Inflammatory macrophage (primary cell): ENCODE results near the gene DNAH3.
"Not testable (repeated sequence)": the region's sequence is repeated elsewhere in the genome, so short reads cannot be mapped to it uniquely, and the experiment has no call there.

ENCODE experiments used
- DNase-seq, 2 donors: peaks; one replicate each; pipeline ENCODE4 v3.0.0-alpha.2; 2020 to 2022

Gene DNAH3

GRCh38 chr16:21064203-21064602 lies 86.4 kb downstream of the DNAH3 start:
- no peak for DNase-seq

DNA sequence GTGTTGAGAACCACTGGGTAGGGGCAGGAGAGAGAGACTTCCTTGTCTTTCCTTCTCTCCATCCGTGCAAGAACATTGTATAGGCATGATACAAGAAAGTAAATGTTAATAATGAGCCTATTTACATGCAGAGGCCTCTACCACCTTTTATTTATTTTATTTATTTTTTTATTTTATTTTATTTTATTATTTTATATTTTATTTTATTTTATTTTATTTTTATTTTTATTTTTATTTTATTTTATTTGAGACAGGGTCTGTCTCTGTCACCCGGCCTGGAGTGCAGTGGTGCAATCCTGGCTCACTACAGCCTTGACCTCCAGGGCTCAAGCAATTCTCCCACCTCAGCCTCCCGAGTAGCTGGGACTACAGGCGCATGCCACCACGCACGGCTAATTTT lies 87.3 kb downstream of the DNAH3 start:
- not testable (repeated sequence) for DNase-seq

DNA sequence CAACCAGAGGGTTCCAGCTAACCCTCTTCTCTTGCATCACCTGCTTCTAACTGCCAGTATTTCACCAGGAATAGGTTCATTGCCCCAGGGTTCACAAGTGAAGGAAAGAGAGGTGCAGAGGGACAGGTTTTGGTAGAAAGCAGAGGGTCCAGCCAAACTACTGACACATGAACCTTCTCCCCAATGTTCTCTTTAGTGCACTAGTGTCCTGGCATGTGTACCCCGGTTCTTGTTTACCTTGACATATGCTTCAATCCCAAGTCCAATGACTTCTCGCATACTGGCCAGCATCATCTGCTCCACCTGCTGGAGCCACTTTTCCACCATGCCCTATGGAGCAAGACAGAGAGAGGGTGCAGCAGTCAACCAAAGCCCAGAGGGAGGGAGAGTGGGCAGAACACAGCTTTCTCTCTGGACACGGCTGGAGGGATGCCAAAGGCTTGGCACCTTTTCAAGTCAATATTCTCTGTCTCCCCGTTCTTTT lies 90.6 kb downstream of the DNAH3 start:
- DNase-seq: no peak

DNA sequence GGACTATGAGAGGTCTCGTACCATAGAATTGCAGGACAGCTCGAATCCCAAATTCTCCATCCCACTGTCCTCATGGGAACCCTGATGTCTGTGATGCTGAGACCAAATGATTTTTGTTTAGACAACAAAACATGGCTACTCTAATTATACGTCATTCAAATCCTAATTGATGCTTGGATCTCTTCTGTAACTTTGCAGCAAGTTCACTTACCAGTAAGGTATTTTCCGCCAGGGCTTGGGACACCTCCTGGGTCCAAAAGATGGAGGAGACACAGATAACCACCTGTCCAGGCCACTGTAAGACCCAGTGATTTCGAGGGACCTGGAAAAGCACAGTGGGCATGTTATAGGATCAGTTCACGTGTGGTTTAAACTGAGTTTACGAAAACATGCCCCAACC lies 92.8 kb downstream of the DNAH3 start:
- no peak for DNase-seq

GRCh38 chr16:21056396-21056795 lies 94.2 kb downstream of the DNAH3 start:
- DNase-seq: no peak

- not testable (repeated sequence) for DNase-seq
Measured at GRCh38 chr16:21055738-21056137, 94.9 kb downstream of the DNAH3 start.

- no peak for DNase-seq
Measured at GRCh38 chr16:21053590-21053989, 97.1 kb downstream of the DNAH3 start.

DNA sequence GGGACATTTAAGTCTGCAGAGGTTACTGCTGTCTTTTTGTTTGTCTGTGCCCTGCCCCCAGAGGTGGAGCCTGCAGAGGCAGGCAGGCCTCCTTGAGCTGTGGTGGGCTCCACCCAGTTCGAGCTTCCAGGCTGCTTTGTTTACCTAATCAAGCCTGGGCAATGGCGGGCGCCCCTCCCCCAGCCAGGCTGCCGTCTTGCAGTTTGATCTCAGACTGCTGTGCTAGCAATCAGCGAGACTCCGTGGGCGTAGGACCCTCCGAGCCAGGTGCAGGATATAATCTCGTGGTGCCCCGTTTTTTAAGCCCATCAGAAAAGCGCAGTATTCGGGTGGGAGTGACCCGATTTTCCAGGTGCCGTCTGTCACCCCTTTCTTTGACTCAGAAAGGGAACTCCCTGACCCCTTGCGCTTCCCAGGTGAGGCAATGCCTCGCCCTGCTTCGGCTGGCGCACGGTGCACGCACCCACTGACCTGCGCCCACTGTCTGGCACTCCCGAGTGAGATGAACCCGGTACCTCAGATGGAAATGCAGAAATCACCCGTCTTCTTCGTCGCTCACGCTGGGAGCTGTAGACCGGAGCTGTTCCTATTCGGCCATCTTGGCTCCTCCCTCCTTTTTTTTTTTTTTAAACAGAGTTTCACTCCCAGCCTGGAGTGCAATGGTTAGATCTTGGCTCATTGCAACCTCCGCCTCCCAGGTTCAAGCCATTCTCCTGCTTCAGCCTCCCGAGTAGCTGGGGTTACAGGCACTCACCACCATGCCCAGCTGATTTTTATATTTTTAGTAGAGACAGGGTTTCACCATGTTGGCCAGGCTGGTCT lies 102.3 kb downstream of the DNAH3 start:
- DNase-seq: not testable (repeated sequence)

- DNase-seq: no peak
Measured at GRCh38 chr16:21038197-21038596, 112.4 kb downstream of the DNAH3 start.

- no peak for DNase-seq
Measured at GRCh38 chr16:21037736-21038135, 112.9 kb downstream of the DNAH3 start.

DNA sequence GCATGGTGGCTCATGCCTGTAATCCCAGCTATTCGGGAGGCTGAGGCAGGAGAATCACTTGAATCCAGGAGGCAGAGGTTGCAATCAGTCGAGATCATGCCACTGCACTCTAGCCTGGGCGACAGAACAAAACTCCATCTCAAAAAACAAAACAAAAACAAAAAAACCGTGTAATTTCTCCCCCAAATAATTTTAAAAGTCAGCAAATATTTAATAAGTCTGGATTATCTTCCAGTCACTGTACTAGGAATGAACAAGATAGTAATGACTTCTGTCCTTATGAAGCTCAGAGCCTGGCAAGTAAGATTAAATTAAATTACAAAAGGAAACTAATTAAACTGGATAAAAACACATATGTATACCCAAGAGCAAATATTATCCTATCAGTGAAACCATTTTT lies 113.5 kb downstream of the DNAH3 start:
- DNase-seq: no peak

DNA sequence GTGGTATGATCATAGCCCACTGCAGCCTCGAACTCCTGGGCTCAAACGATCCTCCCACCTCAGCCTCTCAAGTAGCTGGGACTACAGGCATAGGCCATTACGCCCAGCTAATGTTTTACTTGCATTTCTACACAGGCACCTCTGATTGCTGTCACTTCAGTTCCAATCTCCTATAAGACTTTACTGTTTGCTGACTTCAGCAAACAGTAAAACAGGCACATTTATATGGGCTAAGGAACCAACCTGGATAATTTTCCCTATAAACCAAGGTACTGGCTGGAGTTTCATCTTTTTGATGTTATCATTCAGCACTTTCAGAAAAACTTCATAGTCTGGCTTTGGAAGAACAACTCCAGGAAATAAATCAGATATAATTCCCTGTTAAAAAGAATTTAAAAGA lies 114.2 kb downstream of the DNAH3 start:
- DNase-seq: no peak

- DNase-seq: no peak
Measured at GRCh38 chr16:21033704-21034103, 116.9 kb downstream of the DNAH3 start.

- DNase-seq: no peak
Measured at GRCh38 chr16:21033264-21033663, 117.4 kb downstream of the DNAH3 start.

DNA sequence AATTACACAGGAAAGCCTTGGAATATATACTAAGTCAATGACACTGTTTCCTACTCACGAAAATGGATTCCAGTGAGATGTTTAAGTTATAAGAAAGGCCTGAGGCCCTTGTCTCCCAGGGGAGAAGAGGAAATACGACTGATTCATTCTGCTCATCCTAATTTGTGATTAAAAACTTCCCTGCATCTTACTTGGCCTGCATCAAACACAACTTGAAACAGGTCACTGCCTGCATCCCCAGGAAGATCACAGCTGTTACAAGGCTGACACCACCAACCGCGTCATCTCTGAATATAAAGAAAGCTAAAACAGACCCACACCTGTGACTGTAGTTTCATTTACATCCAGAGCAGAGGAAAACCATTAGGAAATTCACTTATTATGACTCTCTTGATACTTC lies 121.9 kb downstream of the DNAH3 start:
- no peak for DNase-seq

DNA sequence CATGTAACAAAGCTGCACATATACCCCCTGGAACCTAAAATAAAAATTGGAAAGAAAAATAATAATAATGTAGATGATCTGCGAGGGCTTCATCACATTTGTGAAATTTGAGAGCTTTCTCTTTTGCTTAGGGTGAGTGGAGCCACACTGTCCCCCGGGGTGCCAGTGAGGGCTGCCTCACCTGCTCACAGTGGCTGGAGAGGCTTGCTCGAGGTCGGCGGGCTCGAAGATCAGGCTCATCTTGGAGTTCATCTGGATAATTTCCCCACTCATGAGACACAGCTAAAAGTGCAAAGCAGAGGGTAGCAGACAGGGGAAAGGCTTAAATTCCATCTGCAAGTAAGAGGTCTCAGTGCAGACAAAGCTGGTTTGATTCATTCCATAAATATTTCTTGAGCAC lies 123.8 kb downstream of the DNAH3 start:
- no peak for DNase-seq

DNA sequence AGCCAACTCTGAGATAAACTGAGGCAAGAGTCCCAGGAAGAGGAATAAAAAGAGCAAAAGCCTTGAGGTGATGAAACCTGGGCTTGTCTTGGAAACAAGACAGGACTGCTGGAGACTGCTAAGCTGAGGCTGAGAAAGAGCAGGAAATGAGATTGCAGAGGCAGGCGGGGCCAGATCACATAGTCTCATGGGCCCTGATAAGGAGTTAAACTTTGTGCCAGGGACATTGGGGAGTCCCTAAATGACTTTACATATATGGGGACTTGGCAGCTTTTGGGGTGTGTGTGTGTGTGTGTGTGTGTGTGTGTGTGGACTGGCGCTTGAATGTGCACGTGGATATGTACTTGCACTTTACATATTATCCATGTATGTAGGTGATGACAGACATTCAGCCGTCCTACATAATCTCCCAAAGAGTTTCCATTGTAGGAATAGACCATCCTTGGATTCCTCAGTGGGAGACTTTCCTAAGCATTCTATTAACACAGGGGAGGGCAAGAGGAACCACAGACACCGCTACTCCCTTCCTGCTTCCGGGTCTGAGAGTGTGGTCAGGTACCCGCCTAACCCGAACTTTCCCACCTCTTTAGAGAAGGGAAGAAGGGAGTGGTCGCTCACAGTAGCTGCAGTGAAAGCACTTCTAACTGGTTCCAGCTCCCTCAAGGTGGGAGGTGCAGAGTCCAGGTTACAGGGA lies 127.0 kb downstream of the DNAH3 start:
- no peak for DNase-seq

DNA sequence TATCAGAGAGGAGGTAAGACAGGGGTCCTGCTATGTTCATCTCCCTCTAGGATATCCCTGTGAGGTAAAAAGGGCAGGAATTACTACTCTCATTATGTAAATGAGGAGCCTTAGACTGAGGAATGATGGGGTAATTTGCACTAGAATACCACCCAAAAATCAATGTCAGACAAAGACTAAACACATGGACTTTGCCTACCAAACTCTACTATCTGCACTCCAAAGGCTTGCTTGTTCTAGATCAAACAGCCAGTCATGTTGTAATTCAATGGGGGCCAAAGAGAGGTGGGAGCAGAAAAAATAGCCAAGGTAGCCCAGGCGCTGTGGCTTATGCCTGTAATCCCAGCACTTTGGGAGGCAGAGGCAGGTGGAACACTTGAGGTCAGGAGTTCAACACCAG lies 129.3 kb downstream of the DNAH3 start:
- DNase-seq: no peak

DNA sequence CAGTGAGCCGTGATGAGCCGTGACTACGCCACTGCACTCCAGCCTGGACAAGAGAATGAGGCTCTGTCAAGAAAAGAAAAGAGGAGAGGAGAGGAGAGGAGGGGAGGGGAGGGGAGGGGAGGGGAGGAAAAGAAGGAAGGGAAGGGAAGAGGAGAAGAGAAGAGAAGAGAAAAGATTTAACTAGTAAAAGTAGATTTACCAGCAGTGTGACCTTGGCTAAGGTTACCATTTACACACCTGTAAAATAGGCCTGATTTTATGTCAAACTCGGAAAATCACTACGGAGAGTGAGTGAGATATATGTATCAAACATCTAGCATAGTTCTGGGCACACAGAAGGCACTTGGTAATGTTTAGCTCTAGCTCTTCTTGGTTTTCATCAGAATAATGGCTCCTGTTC lies 140.8 kb downstream of the DNAH3 start:
- DNase-seq: no peak

- no peak for DNase-seq
Measured at GRCh38 chr16:21005008-21005407, 145.6 kb downstream of the DNAH3 start.

DNA sequence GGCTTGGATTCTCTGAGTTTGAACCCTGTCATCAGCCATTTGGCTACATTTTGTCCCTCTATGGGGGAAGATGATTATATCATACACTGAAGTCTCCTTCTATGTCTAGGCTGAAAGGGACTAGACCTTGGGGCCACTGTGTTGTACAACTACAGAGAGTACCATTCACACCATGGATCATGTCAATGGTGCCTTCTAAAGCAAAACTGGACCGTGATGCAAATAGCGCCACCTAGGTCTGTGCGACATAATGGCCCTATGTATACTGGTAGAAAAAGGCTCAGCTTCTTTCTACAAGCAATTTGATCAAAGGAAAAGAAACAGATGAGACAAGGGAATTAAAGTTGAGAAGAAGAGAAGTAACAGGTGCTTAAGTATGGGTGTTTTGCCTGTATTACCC lies 149.4 kb downstream of the DNAH3 start:
- DNase-seq: peak; percentile 36 to 50

DNA sequence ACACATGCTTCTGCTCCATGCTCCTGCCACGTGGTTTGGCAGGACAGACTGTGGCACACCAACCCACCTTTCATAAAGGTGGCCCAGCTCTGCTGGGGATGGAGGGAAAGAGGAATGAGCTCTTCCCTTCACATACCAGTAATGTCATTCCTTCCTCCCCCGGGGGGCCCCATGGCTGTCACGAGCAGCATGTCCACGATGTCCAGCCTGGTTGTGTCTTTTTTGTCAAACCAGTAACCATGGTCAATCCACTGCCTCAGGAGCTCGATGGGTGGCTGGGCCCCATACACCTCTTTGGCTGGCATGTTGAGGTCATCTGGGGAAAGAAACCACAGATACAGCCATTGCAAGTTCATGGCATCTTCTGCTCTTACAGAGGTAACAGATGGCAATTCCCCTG lies 153.5 kb downstream of the DNAH3 start:
- DNase-seq: no peak

GRCh38 chr16:20995711-20996110 lies 154.9 kb downstream of the DNAH3 start:
- no peak for DNase-seq

- DNase-seq: not testable (repeated sequence)
Measured at GRCh38 chr16:20989496-20990070, 161.1 kb downstream of the DNAH3 start.
